Vagina (tissue), 2 donors: ENCODE results near the gene PPP1R12C.

ENCODE experiments used
- POLR2A ChIP-seq, 2 donors: fragments of 450-650 bp; IDR thresholded peaks; one replicate each; pipeline ENCODE4 v1.6.1; 2017; ENCODE audit warnings: antibody characterized with exemption in 2 of 2, mild to moderate bottlenecking in 2 of 2, moderate library complexity in 2 of 2
- POLR2AphosphoS5 ChIP-seq, 2 donors: sonication (generic); formaldehyde crosslinking; IDR thresholded peaks; one replicate each; pipeline ENCODE4 v1.9.0; 2017; ENCODE audit warnings: antibody characterized with exemption in 2 of 2, mild to moderate bottlenecking in 2 of 2, low read depth in 1 of 2; ENCODE audit not compliant: insufficient read depth in 1 of 2
- TF ChIP-seq, protein P1 (sequence below), 3 experiments: fragments of 450-650 bp in 2 of 3; fragments of 200-600 bp in 1 of 3; sonication (generic) in 1 of 3; IDR thresholded peaks; one replicate each; pipeline ENCODE4 v1.5.1; 2017 to 2019; ENCODE audit warnings: antibody characterized with exemption in 3 of 3, mild to moderate bottlenecking in 2 of 3, moderate library complexity in 2 of 3

DNA sequence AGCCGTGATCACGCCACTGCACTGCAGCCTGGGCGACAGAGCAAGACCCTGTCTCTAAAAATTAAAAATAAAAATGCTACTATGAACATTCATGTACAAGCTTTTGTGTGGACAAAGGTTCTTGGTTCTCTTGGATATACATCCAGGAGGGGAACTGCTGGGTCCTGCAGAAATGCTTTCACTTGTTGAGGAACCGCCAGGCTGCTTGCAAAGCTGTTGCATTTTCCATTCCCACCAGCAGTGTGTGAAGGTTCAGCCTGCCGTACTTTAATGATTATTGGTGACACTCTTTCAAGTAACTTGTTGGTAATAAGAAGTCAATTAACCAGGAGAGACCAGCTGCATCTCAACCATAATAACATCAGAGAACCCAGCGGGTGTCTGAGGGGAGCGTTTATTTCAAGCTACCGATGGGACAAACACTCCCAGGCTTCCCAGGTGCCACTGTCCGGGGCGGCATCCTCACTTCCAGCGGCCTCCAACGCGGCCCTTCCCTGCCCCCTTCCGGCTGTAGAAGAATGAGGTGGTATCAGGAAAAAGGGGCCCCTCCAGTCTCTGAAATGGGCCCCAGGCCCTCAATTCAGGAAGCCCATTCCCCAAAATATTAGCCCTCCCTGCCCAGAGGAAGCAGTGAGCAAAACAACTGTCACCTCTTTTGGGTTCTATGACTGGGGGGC is 15.2 kb upstream of the PPP1R12C start:
- TF ChIP-seq, protein P1, sequence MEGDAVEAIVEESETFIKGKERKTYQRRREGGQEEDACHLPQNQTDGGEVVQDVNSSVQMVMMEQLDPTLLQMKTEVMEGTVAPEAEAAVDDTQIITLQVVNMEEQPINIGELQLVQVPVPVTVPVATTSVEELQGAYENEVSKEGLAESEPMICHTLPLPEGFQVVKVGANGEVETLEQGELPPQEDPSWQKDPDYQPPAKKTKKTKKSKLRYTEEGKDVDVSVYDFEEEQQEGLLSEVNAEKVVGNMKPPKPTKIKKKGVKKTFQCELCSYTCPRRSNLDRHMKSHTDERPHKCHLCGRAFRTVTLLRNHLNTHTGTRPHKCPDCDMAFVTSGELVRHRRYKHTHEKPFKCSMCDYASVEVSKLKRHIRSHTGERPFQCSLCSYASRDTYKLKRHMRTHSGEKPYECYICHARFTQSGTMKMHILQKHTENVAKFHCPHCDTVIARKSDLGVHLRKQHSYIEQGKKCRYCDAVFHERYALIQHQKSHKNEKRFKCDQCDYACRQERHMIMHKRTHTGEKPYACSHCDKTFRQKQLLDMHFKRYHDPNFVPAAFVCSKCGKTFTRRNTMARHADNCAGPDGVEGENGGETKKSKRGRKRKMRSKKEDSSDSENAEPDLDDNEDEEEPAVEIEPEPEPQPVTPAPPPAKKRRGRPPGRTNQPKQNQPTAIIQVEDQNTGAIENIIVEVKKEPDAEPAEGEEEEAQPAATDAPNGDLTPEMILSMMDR (IDR thresholded peaks at IDR 0.05): no peak
- no peak for TF ChIP-seq POLR2A (IDR thresholded peaks at IDR 0.05)
- TF ChIP-seq POLR2AphosphoS5 (IDR thresholded peaks at IDR 0.05; ENCODE audit: insufficient read depth in 1 of 2, low read depth in 1 of 2): no peak
